ENCODE results near the gene GAPT.

DNA sequence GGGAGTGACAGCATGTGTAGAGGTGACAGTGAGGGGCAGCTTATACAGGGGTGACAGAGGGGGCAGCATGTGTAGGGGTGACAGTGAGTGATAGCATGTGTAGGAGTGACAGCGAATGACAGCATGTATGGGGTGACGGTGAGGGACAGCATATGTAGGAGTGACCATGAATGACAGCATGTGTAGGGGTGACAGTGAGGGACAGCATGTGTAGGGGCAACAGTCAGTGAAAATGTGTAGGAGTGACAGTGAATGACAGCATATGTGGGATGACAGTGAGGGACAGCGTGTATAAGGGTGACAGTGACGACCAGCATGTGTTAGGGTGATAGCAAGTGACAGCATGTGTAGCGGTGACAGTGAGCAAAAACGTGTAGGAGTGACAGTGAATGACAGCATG lies 9.4 kb upstream of the GAPT start:
- TF ChIP-seq, protein P1, sequence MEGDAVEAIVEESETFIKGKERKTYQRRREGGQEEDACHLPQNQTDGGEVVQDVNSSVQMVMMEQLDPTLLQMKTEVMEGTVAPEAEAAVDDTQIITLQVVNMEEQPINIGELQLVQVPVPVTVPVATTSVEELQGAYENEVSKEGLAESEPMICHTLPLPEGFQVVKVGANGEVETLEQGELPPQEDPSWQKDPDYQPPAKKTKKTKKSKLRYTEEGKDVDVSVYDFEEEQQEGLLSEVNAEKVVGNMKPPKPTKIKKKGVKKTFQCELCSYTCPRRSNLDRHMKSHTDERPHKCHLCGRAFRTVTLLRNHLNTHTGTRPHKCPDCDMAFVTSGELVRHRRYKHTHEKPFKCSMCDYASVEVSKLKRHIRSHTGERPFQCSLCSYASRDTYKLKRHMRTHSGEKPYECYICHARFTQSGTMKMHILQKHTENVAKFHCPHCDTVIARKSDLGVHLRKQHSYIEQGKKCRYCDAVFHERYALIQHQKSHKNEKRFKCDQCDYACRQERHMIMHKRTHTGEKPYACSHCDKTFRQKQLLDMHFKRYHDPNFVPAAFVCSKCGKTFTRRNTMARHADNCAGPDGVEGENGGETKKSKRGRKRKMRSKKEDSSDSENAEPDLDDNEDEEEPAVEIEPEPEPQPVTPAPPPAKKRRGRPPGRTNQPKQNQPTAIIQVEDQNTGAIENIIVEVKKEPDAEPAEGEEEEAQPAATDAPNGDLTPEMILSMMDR (IDR thresholded peaks at IDR 0.05): no peak
- no peak for TF ChIP-seq POLR2AphosphoS5 (IDR thresholded peaks at IDR 0.05)
- TF ChIP-seq EP300 (IDR thresholded peaks at IDR 0.05): no peak
- TF ChIP-seq POLR2A (IDR thresholded peaks at IDR 0.05; ENCODE audit: low read depth): no peak
